Activated naive CD4-positive, alpha-beta T cell treated with anti-CD3 and anti-CD28 coated beads, Interleukin-2, amount 10 ng/mL, durations not matched to agents 7 days and 5 days (primary cell): ENCODE measurements around the gene QKI.

ENCODE experiments used
- CTCF ChIA-PET: fragments of 350-600 bp; sonication (Branson Sonifier 250); formaldehyde crosslinking; loops from one replicate; lab custom pipeline; 2021; ENCODE audit warnings: antibody characterized with exemption; lab: Charles Lee
- DNase-seq: peaks from one replicate; pipeline ENCODE4 v3.0.0-alpha.2; 2020
- H3K27ac Mint-ChIP-seq: one replicate; pipeline ENCODE4 v1.8.0; 2021; ENCODE audit warnings: mild to moderate bottlenecking, moderate library complexity, mixed read lengths
- H3K27me3 Mint-ChIP-seq: one replicate; pipeline ENCODE4 v1.8.0; 2021; ENCODE audit warnings: mild to moderate bottlenecking, mixed read lengths
- H3K36me3 Mint-ChIP-seq: one replicate; pipeline ENCODE4 v1.8.0; 2021; ENCODE audit warnings: mixed read lengths
- H3K4me1 Mint-ChIP-seq: one replicate; pipeline ENCODE4 v1.8.0; 2021; ENCODE audit warnings: mixed read lengths
- H3K4me3 Mint-ChIP-seq: one replicate; pipeline ENCODE4 v1.8.0; 2021; ENCODE audit warnings: mild to moderate bottlenecking, moderate library complexity, mixed read lengths
- H3K9me3 Mint-ChIP-seq: one replicate; pipeline ENCODE4 v1.8.0; 2021; ENCODE audit warnings: mixed read lengths

QKI gene

DNA sequence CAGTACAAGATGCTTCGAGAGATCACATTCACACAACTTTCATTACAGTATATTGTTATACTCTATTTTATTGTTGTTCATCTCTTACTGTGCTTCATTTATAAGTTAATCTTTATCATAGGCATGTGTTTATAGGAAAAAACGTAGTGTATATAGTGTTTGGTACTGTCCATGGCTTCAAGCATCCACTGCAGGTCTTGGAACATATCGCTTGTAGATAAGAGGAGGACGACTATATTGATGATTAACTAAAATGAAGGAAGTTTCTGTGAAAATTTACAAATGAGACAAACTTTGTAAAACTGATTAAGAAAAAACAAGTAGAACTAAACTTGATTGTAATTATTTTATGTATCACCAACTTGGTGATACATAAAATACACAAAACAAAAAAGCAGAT, 98.5 kb downstream of the QKI start:
- CTCF ChIA-PET, result no interaction called here
- H3K4me3 Mint-ChIP-seq, result no peak overlapping the region
- DNase-seq, result no peak
- H3K27ac Mint-ChIP-seq, result no peak overlapping the region
- peaks cover 3% of the 10 kb centered on the region for H3K36me3 Mint-ChIP-seq
- no peaks in the 10 kb centered on the region for H3K27me3 Mint-ChIP-seq
- H3K9me3 Mint-ChIP-seq, result peaks cover 3% of the 10 kb centered on the region
- no peaks in the 10 kb centered on the region for H3K4me1 Mint-ChIP-seq

DNA sequence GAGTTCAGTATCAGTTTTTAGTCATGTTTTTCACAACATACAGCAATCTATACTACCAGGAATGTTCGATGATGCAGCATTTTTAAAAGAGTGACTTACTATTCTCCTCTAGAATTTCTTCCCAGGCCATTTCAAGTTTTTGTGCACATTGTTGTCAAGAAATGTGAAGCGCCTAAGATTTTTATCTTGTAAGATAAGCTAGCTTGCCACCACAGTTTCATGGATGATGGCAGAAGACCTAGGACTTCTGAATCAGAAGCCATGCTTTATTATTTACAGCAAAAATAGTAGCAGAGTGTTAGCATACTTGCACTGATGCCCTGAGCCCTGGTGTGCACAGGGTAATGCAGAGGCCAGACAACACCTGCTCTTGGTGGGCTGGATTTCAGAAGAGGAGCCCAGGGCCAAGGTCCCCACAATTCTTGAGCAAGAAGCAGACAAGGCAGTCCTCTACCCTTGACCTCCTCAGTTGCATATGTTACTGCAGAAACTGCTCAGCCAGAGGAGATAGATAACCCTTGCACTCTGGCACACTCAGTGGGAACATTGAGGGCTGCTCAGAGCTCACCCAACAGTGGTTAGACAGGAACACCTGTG, 99.2 kb downstream of the QKI start:
- no peak for DNase-seq
- CTCF ChIA-PET, result no interaction called here
- Mint-ChIP-seq H3K27me3 (no peaks in the 10 kb centered on the region), H3K9me3 (no peaks in the 10 kb centered on the region), H3K4me3 (no peak overlapping the region), H3K36me3 (no peaks in the 10 kb centered on the region), H3K4me1 (no peaks in the 10 kb centered on the region), H3K27ac (no peak overlapping the region)

DNA sequence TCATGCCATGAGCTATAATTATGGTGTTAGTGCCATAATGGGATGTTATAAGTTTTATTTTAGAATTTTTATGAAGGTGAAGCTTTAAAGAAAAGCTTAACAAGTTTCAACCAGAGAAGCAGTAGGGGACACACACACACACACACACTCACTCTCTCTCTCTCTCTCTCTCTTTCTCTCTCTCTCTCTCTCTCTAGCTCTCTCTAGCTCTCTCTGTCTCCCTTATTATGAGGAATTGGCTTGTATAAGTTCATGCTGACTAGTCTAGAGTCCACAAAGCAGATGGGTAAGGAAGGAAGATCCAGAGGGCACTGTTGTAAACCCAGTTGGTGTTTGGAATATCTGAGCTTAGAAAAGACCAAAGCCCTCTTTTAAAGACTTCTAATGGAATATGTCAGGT, 102.4 kb downstream of the QKI start:
- CTCF ChIA-PET, result no interaction called here
- Mint-ChIP-seq H3K4me3 (no peak overlapping the region), H3K27me3 (no peaks in the 10 kb centered on the region), H3K36me3 (no peaks in the 10 kb centered on the region), H3K27ac (no peak overlapping the region), H3K9me3 (no peaks in the 10 kb centered on the region), H3K4me1 (no peaks in the 10 kb centered on the region)
- no peak for DNase-seq

DNA sequence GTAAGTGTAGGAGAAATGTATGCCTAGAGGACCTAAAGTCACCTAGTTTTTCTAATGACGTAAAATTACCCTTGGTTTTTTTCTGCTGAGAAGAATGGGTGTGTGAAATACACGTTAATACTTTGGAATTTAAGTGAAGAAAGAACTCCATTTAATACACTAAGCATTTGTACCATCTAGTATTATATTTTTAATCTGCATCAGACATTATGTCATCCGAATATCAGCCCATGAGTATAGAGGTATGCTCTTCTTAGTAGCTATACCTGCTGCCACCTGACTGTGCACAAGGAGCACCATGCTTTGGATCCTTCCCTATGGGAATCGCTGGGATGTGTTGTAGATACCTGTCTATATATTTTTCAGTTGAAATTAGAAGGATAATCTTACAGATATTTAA, 106.4 kb downstream of the QKI start:
- DNase-seq, result no peak
- Mint-ChIP-seq H3K36me3 (no peaks in the 10 kb centered on the region), H3K27ac (no peak overlapping the region), H3K9me3 (no peaks in the 10 kb centered on the region), H3K4me1 (no peaks in the 10 kb centered on the region), H3K4me3 (no peak overlapping the region), H3K27me3 (no peaks in the 10 kb centered on the region)
- CTCF ChIA-PET, result no interaction called here

DNA sequence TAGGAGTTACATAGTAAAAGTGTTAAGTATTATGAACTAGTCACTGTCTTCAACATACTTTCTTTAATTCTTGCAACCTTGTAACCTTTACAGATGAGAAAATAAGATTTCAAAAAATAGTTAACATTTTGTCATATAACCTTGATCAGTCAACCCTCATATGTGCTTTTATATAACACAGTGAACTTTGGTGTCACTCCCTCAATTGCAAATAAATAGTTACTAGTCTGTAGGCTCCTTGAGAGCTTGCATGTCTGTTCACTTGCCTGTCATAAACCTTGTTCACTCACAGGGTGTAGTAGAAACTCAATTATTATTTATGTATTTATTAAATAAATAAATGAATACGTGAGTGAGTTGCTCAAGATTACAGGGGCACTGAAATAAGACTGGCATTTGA, 107.5 kb downstream of the QKI start:
- CTCF ChIA-PET, result no interaction called here
- no peak for DNase-seq
- no peaks in the 10 kb centered on the region for H3K36me3 Mint-ChIP-seq
- no peak overlapping the region for H3K27ac Mint-ChIP-seq
- H3K9me3 Mint-ChIP-seq, result no peaks in the 10 kb centered on the region
- H3K4me3 Mint-ChIP-seq, result no peak overlapping the region
- H3K27me3 Mint-ChIP-seq, result no peaks in the 10 kb centered on the region
- H3K4me1 Mint-ChIP-seq, result no peaks in the 10 kb centered on the region

DNA sequence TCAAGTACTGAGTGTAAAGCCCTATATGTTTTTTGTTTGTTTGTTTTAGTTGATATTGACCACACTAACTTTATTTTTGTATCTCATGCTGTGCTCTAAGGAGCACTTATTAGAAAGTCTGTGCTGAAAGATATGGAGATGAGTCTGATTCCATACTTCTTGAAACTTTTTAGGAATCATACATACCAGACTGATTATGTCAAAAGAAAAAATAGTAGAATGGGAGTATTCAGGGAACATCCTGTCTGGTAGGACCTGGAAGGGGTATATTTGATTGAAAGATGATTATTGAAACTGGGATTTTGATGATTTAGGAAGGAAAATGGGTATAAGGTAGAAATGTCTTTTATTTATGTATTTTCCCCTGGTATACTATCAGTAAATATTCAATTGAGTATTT, 111.4 kb downstream of the QKI start:
- Mint-ChIP-seq H3K27me3 (no peaks in the 10 kb centered on the region), H3K4me3 (no peak overlapping the region), H3K4me1 (no peaks in the 10 kb centered on the region), H3K9me3 (no peaks in the 10 kb centered on the region), H3K36me3 (no peaks in the 10 kb centered on the region), H3K27ac (no peak overlapping the region)
- no peak for DNase-seq
- CTCF ChIA-PET, result no interaction called here

DNA sequence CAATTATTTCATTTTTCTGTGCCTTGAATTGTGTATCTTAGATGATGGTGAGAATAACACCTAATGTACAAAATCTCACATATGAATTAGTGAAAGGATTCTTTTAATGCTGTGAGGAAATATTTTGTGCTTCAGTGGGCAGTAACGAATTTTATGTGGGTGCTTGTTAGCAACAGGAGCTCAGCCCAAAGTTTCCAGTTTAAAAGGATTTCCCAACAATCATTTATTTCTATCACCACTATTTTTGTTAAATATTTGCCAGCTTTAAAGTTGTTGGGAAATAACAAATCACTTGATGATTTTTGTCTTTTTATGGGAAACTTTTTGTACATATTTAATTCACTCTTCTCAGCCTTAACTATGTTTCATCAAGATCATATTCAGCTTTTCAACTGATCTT, 111.8 kb downstream of the QKI start:
- H3K4me3 Mint-ChIP-seq, result no peak overlapping the region
- CTCF ChIA-PET, result no interaction called here
- no peaks in the 10 kb centered on the region for H3K9me3 Mint-ChIP-seq
- H3K27ac Mint-ChIP-seq, result no peak overlapping the region
- H3K36me3 Mint-ChIP-seq, result no peaks in the 10 kb centered on the region
- H3K4me1 Mint-ChIP-seq, result no peaks in the 10 kb centered on the region
- H3K27me3 Mint-ChIP-seq, result no peaks in the 10 kb centered on the region
- DNase-seq, result no peak

DNA sequence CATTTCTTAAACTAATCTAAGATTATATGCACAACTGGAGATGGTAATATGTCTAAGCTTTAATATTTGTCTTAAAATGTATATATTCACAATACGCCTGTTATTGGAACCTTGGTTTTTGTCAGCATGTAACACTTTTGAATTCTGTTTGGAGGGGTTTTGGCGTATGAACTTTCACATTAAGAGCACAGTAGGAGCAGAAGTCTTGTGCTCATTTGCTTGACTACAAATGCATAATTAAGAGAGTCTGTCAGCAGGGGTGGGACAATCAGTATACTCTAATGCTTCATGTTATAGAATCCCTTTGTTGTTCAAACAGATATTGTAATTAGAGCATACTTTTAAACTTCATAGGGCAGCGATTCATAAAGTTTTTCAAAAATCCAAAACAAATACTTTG, 112.8 kb downstream of the QKI start:
- H3K4me3 Mint-ChIP-seq, result no peak overlapping the region

DNA sequence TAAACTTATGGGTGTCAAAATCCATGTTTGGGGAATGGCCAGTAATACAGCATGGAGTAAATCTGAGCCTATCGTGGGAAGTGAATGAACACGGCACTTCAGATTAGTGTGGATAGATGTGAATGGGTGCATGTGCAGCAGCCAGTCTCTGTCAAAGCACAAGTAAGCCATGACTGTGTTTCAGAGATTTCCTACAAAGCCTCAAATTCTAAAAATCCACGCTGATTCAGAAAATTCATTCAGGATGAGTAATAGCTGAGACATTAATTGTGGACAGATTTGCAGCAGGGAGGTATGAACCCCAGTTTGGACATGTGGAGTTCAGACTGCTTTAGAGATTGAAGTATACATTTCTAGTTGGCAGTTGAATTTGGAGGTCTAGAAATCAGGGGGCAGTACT, 115.1 kb downstream of the QKI start:
- H3K36me3 Mint-ChIP-seq, result no peaks in the 10 kb centered on the region
- CTCF ChIA-PET, result interaction anchor here (1.2 kb wide), 1 partner anchor 25 kb away, joined by 3 read pairs; no protein-coding TSS in a partner anchor
- H3K4me3 Mint-ChIP-seq, result no peak overlapping the region
- no peak for DNase-seq
- H3K27ac Mint-ChIP-seq, result no peak overlapping the region
- no peaks in the 10 kb centered on the region for H3K4me1 Mint-ChIP-seq
- H3K9me3 Mint-ChIP-seq, result no peaks in the 10 kb centered on the region
- no peaks in the 10 kb centered on the region for H3K27me3 Mint-ChIP-seq

More for the DNA sequence above, 112.8 kb downstream of the QKI start:
- no peak for DNase-seq
- H3K4me1 Mint-ChIP-seq, result no peaks in the 10 kb centered on the region
- no peaks in the 10 kb centered on the region for H3K9me3 Mint-ChIP-seq
- no peaks in the 10 kb centered on the region for H3K27me3 Mint-ChIP-seq
- CTCF ChIA-PET, result no interaction called here
- no peaks in the 10 kb centered on the region for H3K36me3 Mint-ChIP-seq
- no peak overlapping the region for H3K27ac Mint-ChIP-seq

DNA sequence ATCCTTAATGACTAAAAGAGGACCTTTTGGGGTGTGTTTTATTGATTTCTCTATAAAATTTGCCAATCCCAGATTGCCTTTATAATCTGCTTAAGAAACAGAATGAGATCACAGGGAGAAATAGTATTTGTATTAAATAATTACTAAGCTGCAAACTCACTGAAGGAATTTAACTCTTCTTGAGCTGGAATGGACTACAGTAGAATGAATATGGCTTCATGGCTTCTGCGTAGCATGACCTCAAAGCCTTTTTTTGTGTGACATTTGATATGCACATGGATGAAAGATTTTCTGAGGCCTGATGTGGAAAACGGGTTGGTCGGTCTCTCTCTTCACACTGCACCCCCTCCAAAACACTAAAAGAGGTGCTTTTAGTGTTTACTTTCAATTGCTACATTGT, 115.9 kb downstream of the QKI start:
- no peaks in the 10 kb centered on the region for H3K36me3 Mint-ChIP-seq
- CTCF ChIA-PET, result no interaction called here

DNA sequence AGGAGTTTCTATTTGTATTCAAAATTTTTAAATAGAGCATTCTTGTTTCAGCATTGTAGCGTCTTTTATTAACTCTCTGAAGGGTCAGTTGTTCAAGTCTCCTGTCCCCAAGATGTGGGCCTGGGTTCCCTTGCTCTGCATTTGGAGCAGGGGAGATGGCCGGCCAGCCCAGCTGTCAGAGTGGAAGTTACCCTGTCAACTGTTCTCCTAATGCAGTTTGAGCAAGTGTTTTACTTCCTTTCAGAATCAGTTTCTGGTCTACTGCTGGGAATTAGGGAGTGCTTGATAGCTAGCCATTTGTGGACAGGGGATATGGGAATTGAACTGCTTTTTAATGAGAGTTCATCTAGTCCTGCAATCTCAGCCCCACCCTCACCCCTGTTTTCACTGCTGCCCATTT, 116.6 kb downstream of the QKI start:
- Mint-ChIP-seq H3K9me3 (no peaks in the 10 kb centered on the region), H3K4me3 (no peak overlapping the region), H3K36me3 (no peaks in the 10 kb centered on the region), H3K27me3 (no peaks in the 10 kb centered on the region), H3K27ac (no peak overlapping the region), H3K4me1 (no peaks in the 10 kb centered on the region)
- DNase-seq, result no peak
- CTCF ChIA-PET, result no interaction called here

More for the DNA sequence above, 115.9 kb downstream of the QKI start:
- H3K9me3 Mint-ChIP-seq, result no peaks in the 10 kb centered on the region
- H3K4me1 Mint-ChIP-seq, result no peaks in the 10 kb centered on the region
- no peak overlapping the region for H3K4me3 Mint-ChIP-seq
- H3K27me3 Mint-ChIP-seq, result no peaks in the 10 kb centered on the region
- no peak for DNase-seq
- H3K27ac Mint-ChIP-seq, result no peak overlapping the region

DNA sequence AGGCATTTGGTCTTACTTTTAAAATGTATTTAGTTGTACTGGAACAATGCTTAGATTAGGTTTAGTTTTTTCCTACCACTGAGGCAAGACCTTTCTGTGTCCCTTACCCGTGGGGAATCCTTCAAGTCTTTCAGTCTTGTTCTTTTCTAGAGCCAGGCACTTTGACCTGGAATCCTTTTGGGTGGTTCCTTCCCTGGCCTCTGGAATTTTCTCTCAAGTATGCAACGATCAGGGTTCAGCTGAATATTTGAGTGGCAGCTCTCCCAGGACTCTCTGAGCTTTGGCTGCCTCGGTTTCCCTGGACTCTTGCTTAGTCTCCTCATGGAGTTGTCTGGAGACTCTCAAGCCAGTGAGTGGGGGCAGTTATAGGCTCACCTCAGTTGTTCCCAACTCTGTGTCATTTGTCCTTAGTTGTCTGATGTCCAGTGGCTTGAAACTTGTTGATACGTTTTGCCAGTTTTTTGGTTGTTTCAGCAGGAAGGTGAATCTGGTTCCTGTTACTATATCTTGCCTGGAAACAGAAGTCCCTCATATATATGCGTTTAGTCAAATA, 118.1 kb downstream of the QKI start:
- Mint-ChIP-seq H3K27me3 (no peaks in the 10 kb centered on the region), H3K4me1 (no peaks in the 10 kb centered on the region), H3K36me3 (peaks cover 3% of the 10 kb centered on the region), H3K9me3 (no peaks in the 10 kb centered on the region), H3K4me3 (no peak overlapping the region), H3K27ac (no peak overlapping the region)
- DNase-seq, result no peak
- CTCF ChIA-PET, result no interaction called here

DNA sequence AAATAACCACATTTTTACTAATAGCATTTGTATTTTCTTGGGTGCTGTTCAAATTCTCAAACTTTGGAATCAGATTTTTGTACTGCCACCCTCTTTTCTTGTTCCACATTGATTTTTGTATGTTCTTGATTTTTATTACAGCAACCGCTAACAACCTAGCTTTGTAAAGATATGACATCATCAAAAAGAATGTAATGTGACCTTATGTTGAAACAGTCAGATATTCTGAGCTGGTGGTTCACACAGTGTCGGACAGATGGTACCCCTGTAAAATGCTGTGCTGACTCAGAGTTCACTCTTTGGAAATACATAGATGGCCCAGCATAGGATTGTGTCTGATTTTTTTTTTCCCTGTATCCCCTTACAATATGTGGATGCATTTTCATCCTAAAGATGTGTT, 118.9 kb downstream of the QKI start:
- DNase-seq, result no peak
- CTCF ChIA-PET, result no interaction called here

DNA sequence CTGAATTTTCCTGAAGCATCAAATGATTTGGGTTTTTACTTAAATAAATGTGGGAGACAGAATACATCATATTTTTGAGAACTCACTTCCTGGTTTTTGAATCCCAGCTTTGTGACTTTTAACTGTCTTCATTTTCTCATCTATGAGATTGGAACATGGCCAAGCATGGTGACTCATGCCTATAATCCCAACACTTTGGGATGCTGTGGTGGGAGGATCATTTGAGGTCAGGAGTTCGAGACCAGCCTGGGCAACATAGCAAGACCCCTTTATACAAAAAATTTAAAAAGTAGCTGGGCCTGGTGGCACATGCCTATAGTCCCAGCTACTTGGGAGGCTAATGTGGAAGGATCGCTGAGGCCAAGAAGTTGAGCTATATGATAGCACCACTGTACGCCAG, 122.3 kb downstream of the QKI start:
- no peak overlapping the region for H3K4me3 Mint-ChIP-seq
- CTCF ChIA-PET, result no interaction called here
- no peak for DNase-seq
- H3K4me1 Mint-ChIP-seq, result no peaks in the 10 kb centered on the region
- peaks cover 6% of the 10 kb centered on the region for H3K36me3 Mint-ChIP-seq
- H3K9me3 Mint-ChIP-seq, result no peaks in the 10 kb centered on the region
- H3K27ac Mint-ChIP-seq, result no peak overlapping the region
- no peaks in the 10 kb centered on the region for H3K27me3 Mint-ChIP-seq

More for the DNA sequence above, 118.9 kb downstream of the QKI start:
- Mint-ChIP-seq H3K36me3 (peaks cover 6% of the 10 kb centered on the region), H3K9me3 (no peaks in the 10 kb centered on the region), H3K27ac (no peak overlapping the region), H3K27me3 (no peaks in the 10 kb centered on the region), H3K4me1 (no peaks in the 10 kb centered on the region), H3K4me3 (no peak overlapping the region)

DNA sequence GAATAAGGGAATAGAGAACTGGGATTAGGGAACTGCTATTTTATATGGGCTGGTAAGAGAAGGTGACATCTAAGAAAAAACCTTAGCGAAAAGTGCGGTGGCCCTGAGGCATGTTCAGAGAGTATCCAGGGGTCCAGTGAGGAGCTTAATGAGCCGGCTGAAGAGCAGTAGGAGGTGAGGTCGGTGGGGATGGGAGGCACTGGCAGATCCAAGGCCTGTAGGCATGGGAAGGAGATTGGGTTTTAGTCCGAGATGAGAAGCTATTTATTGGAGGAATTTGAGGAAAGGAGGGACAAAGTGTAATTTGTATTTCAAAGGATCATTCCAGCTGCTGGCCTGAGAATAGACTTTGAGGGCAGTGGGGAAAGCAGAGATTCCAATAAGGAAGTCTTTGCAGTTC, 123.8 kb downstream of the QKI start:
- Mint-ChIP-seq H3K27ac (peak overlapping the region; percentile 3), H3K4me3 (no peak overlapping the region), H3K9me3 (no peaks in the 10 kb centered on the region), H3K36me3 (peaks cover 7% of the 10 kb centered on the region), H3K27me3 (no peaks in the 10 kb centered on the region), H3K4me1 (no peaks in the 10 kb centered on the region)
- DNase-seq, result no peak
- CTCF ChIA-PET, result interaction anchor here (0.8 kb wide), 1 partner anchor 368 kb away, joined by 3 read pairs; no protein-coding TSS in a partner anchor
